ENCODE results near the gene CD300LG. TPM values are rescaled to one million over a fixed set of nuclear protein-coding genes. Genes with fewer than 3 reads are reported as not detected.

The CD300LG gene
- total RNA-seq, 3 donors from 2014 or later: 17.9 to 69.2 (median 51.0) TPM

- Histone ChIP-seq H3K27me3 (no peaks in the 10 kb centered on the region), H3K9me3 (no peaks in the 10 kb centered on the region), H3K4me1 (no peaks in the 10 kb centered on the region), H3K4me3 (peak overlapping the region; percentile 35 to 65 (median 59)), H3K27ac (no peak overlapping the region), H3K36me3 (no peaks in the 10 kb centered on the region)
- TF ChIP-seq POLR2A (IDR thresholded peaks at IDR 0.05): no peak
- TF ChIP-seq, protein P1, sequence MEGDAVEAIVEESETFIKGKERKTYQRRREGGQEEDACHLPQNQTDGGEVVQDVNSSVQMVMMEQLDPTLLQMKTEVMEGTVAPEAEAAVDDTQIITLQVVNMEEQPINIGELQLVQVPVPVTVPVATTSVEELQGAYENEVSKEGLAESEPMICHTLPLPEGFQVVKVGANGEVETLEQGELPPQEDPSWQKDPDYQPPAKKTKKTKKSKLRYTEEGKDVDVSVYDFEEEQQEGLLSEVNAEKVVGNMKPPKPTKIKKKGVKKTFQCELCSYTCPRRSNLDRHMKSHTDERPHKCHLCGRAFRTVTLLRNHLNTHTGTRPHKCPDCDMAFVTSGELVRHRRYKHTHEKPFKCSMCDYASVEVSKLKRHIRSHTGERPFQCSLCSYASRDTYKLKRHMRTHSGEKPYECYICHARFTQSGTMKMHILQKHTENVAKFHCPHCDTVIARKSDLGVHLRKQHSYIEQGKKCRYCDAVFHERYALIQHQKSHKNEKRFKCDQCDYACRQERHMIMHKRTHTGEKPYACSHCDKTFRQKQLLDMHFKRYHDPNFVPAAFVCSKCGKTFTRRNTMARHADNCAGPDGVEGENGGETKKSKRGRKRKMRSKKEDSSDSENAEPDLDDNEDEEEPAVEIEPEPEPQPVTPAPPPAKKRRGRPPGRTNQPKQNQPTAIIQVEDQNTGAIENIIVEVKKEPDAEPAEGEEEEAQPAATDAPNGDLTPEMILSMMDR (IDR thresholded peaks at IDR 0.05): no peak
- no peak for TF ChIP-seq POLR2AphosphoS5 (IDR thresholded peaks at IDR 0.05)
- intact Hi-C loops (cut with DNase I; ENCODE audit: low total_unique reads): no loop called here
- peak; percentile 82 to 87 for DNase-seq (ENCODE audit: low spot score in 2 of 2)
These were observed 53.3 kb downstream of the CD300LG start for GRCh38 chr17:43900183-43900857.

- DNase-seq (ENCODE audit: low spot score in 2 of 2): no peak
- TF ChIP-seq POLR2A (IDR thresholded peaks at IDR 0.05) (no peak), POLR2AphosphoS5 (IDR thresholded peaks at IDR 0.05) (no peak)
- TF ChIP-seq, protein P1 (IDR thresholded peaks at IDR 0.05): no peak
These were observed 54.1 kb downstream of the CD300LG start for GRCh38 chr17:43900858-43901754.

DNA sequence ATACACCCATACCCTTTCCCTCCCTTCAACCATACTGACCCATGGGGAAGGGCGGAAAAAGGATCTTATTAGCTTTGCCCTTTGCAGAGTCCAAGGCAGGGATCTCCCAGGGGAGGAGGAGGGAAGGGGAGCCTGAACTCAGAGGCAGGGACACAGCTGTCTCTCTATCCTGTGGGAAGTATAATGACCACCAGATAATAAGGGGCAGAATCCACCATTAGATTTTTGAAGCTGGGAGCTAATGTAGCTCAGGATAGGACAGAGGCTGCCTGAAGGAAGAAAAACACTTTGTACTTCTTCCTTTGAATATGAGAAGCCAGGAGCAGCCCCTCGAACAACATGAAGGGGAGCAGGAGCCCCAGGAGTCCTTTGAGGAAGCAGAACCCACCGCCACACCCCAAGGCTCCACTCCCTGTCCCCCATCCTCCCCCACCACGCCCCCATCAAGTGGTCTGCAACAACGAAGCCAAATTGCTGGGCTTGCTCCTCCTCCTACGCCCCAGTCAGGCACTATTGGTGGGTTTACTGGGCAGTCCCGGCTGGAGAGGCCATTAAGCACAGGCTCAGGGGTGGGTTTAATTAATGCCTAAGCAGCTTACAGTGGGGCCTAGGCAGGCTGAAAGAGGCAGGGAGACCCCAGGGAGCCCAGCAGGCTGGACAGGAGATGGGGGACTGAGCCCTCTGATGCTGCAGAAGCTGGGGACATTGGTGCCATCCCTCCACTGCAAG, 55.0 kb downstream of the CD300LG start:
- no peak for TF ChIP-seq POLR2AphosphoS5 (IDR thresholded peaks at IDR 0.05)
- TF ChIP-seq POLR2A (IDR thresholded peaks at IDR 0.05): no peak
- TF ChIP-seq, protein P1 (IDR thresholded peaks at IDR 0.05): no peak
- H3K4me3 ChIP-seq: no peak overlapping the region
- peaks cover 3 to 10% of the 10 kb centered on the region in 2 donors for H3K4me1 ChIP-seq
- DNase-seq (ENCODE audit: low spot score in 2 of 2): no peak
- peaks cover 0 to 5% of the 10 kb centered on the region in 2 donors for H3K27me3 ChIP-seq
- no peaks in the 10 kb centered on the region for H3K9me3 ChIP-seq
- intact Hi-C loops (cut with DNase I; ENCODE audit: low total_unique reads): no loop called here
- no peak overlapping the region for H3K27ac ChIP-seq
- no peaks in the 10 kb centered on the region for H3K36me3 ChIP-seq

More at GRCh38 chr17:43900858-43901754, 54.1 kb downstream of the CD300LG start:
- H3K27ac ChIP-seq: no peak overlapping the region
- intact Hi-C loops (cut with DNase I; ENCODE audit: low total_unique reads): no loop called here
- H3K36me3 ChIP-seq: no peaks in the 10 kb centered on the region
- H3K9me3 ChIP-seq: no peaks in the 10 kb centered on the region
- peak overlapping the region; percentile 35 to 65 (median 59) for H3K4me3 ChIP-seq
- H3K27me3 ChIP-seq: peaks cover 0 to 5% of the 10 kb centered on the region in 2 donors
- H3K4me1 ChIP-seq: peaks cover 0 to 6% of the 10 kb centered on the region in 2 donors

DNA sequence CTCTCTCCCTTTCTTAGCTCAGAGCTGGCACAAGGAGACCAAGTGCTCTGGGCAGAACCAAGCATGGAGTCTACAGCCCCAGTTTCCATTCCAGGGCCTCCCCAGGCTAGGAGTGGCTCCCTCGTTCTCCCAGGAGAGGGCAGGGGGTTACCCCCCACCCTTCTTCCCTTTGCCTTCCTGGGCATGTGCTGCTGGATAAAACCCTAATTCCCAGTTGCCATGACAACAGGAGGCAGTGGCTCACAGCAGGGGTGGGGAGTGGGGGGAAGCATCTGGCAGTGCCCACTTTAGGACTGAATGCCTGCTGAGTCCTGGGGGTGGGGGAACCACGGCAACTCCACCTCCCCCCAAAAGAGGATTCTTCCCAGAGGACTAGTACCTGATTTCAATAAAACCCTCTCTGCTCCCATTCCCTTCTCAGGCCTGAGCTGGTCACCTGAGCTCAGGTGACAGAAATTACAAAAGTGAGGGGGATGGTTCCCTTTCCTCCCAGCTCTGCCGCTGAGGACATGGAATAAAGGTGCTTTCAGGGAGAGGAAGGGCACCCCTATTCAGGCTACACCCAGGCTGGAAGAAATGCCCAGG, 58.5 kb downstream of the CD300LG start:
- TF ChIP-seq POLR2AphosphoS5 (IDR thresholded peaks at IDR 0.05) (no peak), POLR2A (IDR thresholded peaks at IDR 0.05) (no peak)
- TF ChIP-seq, protein P1 (IDR thresholded peaks at IDR 0.05): no peak
- Histone ChIP-seq H3K27ac (peak overlapping the region in 1 of 2 donors; percentile 25), H3K36me3 (no peaks in the 10 kb centered on the region), H3K27me3 (peaks cover 0 to 5% of the 10 kb centered on the region in 2 donors), H3K4me1 (peaks cover 8 to 10% of the 10 kb centered on the region in 2 donors), H3K9me3 (no peaks in the 10 kb centered on the region), H3K4me3 (peak overlapping the region in 2 of 3 donors; percentile 67 to 87)
- intact Hi-C loops (cut with DNase I; ENCODE audit: low total_unique reads): no loop called here
- no peak for DNase-seq (ENCODE audit: low spot score in 2 of 2)
